ENCODE results near the gene SYTL3. TPM values are rescaled to one million over a fixed set of nuclear protein-coding genes. Genes with fewer than 3 reads are reported as not detected.

The SYTL3 gene
- total and polyA plus RNA-seq, 2 experiments from 2014 or later = 0.07 TPM; not detected in 1

DNA sequence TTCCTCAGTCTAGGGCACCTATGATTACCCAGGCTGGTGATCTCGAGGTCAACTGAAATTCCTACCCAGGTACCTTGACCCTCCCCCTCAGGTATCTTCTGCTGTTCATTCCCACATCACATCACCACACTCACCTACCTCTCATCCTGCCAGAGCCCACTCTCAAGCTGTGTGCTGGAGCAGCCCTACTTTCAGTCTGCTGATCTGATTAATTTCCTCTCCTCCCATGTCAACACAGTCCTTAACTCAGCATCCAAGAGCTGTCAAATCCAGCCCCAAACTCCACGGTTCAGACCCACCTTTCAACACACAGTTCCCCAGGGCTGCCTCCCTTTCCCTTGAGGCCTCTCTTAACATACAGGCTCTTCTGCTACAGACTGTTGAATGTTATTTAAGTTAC lies 126.9 kb downstream of the SYTL3 start:
- no peak for TF ChIP-seq REST (IDR thresholded peaks at IDR 0.05; ENCODE audit: unreplicated experiment)
- no peak for TF ChIP-seq ZNF114 (CRISPR knock-in tag; IDR thresholded peaks at IDR 0.05)
- no peak for TF ChIP-seq ZNF331 (CRISPR knock-in tag; IDR thresholded peaks at IDR 0.05; ENCODE audit: low read depth)
- no peak for TF ChIP-seq JUNB (IDR thresholded peaks at IDR 0.05; ENCODE audit: unreplicated experiment)
- no peak for TF ChIP-seq STAT1 (IDR thresholded peaks at IDR 0.05; ENCODE audit: unreplicated experiment)
- TF ChIP-seq ZNF462 (CRISPR knock-in tag; IDR thresholded peaks at IDR 0.05) = no peak
- no peak for TF ChIP-seq EZH2phosphoT487 (IDR thresholded peaks at IDR 0.05; ENCODE audit: unreplicated experiment)
- TF ChIP-seq, protein P1, sequence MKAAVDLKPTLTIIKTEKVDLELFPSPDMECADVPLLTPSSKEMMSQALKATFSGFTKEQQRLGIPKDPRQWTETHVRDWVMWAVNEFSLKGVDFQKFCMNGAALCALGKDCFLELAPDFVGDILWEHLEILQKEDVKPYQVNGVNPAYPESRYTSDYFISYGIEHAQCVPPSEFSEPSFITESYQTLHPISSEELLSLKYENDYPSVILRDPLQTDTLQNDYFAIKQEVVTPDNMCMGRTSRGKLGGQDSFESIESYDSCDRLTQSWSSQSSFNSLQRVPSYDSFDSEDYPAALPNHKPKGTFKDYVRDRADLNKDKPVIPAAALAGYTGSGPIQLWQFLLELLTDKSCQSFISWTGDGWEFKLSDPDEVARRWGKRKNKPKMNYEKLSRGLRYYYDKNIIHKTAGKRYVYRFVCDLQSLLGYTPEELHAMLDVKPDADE (IDR thresholded peaks at IDR 0.05) = no peak
- TF ChIP-seq NANOG (IDR thresholded peaks at IDR 0.05; ENCODE audit: borderline replicate concordance) = no peak
- no peak for TF ChIP-seq EZH2 (IDR thresholded peaks at IDR 0.05; ENCODE audit: low read depth, unreplicated experiment)
- TF ChIP-seq CREB1 (CRISPR knock-in tag; IDR thresholded peaks at IDR 0.05; ENCODE audit: low read depth) = no peak
- no peak for TF ChIP-seq POLR2AphosphoS5 (IDR thresholded peaks at IDR 0.05; ENCODE audit: low read depth)
- no peak for TF ChIP-seq CTCF (conservative IDR thresholded peaks at IDR 0.05; ENCODE audit: low read depth in 2 of 2)
- H3K27me3 ChIP-seq (ENCODE audit: insufficient read depth) = no peaks in the 10 kb centered on the region
- H3K27ac ChIP-seq (ENCODE audit: low read depth) = peak overlapping the region; percentile 69
- Mint-ChIP-seq H3K27me3 (ENCODE audit: insufficient read depth, low read depth, poor library complexity) (peaks cover 13% of the 10 kb centered on the region), H3K27ac (no peak overlapping the region), H3K4me3 (no peak overlapping the region), H3K9me3 (no peaks in the 10 kb centered on the region), H3K36me3 (ENCODE audit: low read depth) (peaks cover 94% of the 10 kb centered on the region), H3K4me1 (peaks cover 48% of the 10 kb centered on the region)
- ATAC-seq (no peak), DNase-seq (ENCODE audit: low spot score) (no peak)
- peaks cover 49% of the 10 kb centered on the region; the same call in 1 of the 2 replicates for H3F3A ChIP-seq (replicated peaks; ENCODE audit: low read depth)
- H2AFZ ChIP-seq = no peak overlapping the region
- peaks cover 59% of the 10 kb centered on the region for H4K20me1 ChIP-seq (replicated peaks; ENCODE audit: insufficient read depth)
- no peak overlapping the region for H3K4me2 ChIP-seq
- H3K4me1 ChIP-seq (ENCODE audit: insufficient read depth) = peaks cover 8% of the 10 kb centered on the region
- no peaks in the 10 kb centered on the region for H3K9me2 ChIP-seq (ENCODE audit: insufficient read depth)
- H3K79me2 ChIP-seq (replicated peaks; ENCODE audit: insufficient read depth) = peaks cover 64% of the 10 kb centered on the region
- peaks cover 69% of the 10 kb centered on the region for H3K36me3 ChIP-seq (ENCODE audit: insufficient read depth)
- H3K4me3 ChIP-seq = no peak overlapping the region
